ENCODE data around the gene FOXQ1. TPM values are rescaled to one million over a fixed set of nuclear protein-coding genes. Genes with fewer than 3 reads are reported as not detected.
"Not testable (repeated sequence)": the region's sequence is repeated elsewhere in the genome, so short reads cannot be mapped to it uniquely, and the experiment has no call there.

FOXQ1 gene
- total and polyA plus RNA-seq, 2 donors = 0.42 to 6.3 TPM

- Histone ChIP-seq H3K36me3 (ENCODE audit: control insufficient read depth in 2 of 2, insufficient read depth in 2 of 2, low read length in 1 of 2) (no peaks in the 10 kb centered on the region), H3K27me3 (ENCODE audit: control insufficient read depth in 2 of 2, insufficient read depth in 1 of 2, low read length in 1 of 2) (no peaks in the 10 kb centered on the region), H3K4me3 (ENCODE audit: low read length in 2 of 2) (no peak overlapping the region), H3K27ac (ENCODE audit: low read depth in 1 of 2, low read length in 1 of 2) (no peak overlapping the region), H3K9me3 (ENCODE audit: control insufficient read depth in 2 of 2, insufficient read depth in 1 of 2, low read length in 1 of 2) (no peaks in the 10 kb centered on the region), H3K4me1 (ENCODE audit: control insufficient read depth in 2 of 2, insufficient read depth in 2 of 2, low read length in 2 of 2) (no peaks in the 10 kb centered on the region)
- no peak for DNase-seq (ENCODE audit: low read depth in 6 of 9, low spot score in 9 of 9)
- WGBS = 88% methylated on average over 5 of the region's 5 CpGs
These were observed 24.4 kb downstream of the FOXQ1 start for GRCh38 chr6:1336246-1336843.

GRCh38 chr6:1337791-1338190, 25.9 kb downstream of the FOXQ1 start:
- H3K4me3 ChIP-seq (ENCODE audit: low read length in 2 of 2) = no peak overlapping the region
- H3K27ac ChIP-seq (ENCODE audit: low read depth in 1 of 2, low read length in 1 of 2) = no peak overlapping the region
- no peak for DNase-seq (ENCODE audit: low read depth in 6 of 9, low spot score in 9 of 9)
- WGBS = 94% methylated on average over 3 of the region's 3 CpGs
- H3K4me1 ChIP-seq (ENCODE audit: control insufficient read depth in 2 of 2, insufficient read depth in 2 of 2, low read length in 2 of 2) = no peaks in the 10 kb centered on the region
- no peaks in the 10 kb centered on the region for H3K27me3 ChIP-seq (ENCODE audit: control insufficient read depth in 2 of 2, insufficient read depth in 1 of 2, low read length in 1 of 2)
- H3K36me3 ChIP-seq (ENCODE audit: control insufficient read depth in 2 of 2, insufficient read depth in 2 of 2, low read length in 1 of 2) = no peaks in the 10 kb centered on the region
- H3K9me3 ChIP-seq (ENCODE audit: control insufficient read depth in 2 of 2, insufficient read depth in 1 of 2, low read length in 1 of 2) = no peaks in the 10 kb centered on the region

- DNase-seq (ENCODE audit: low read depth in 6 of 9, low spot score in 9 of 9) = no peak
- no peak overlapping the region for H3K4me3 ChIP-seq (ENCODE audit: low read length in 2 of 2)
- H3K4me1 ChIP-seq (ENCODE audit: control insufficient read depth in 2 of 2, insufficient read depth in 2 of 2, low read length in 2 of 2) = no peaks in the 10 kb centered on the region
- no peak overlapping the region for H3K27ac ChIP-seq (ENCODE audit: low read depth in 1 of 2, low read length in 1 of 2)
- no peaks in the 10 kb centered on the region for H3K36me3 ChIP-seq (ENCODE audit: control insufficient read depth in 2 of 2, insufficient read depth in 2 of 2, low read length in 1 of 2)
- H3K27me3 ChIP-seq (ENCODE audit: control insufficient read depth in 2 of 2, insufficient read depth in 1 of 2, low read length in 1 of 2) = no peaks in the 10 kb centered on the region
- H3K9me3 ChIP-seq (ENCODE audit: control insufficient read depth in 2 of 2, insufficient read depth in 1 of 2, low read length in 1 of 2) = no peaks in the 10 kb centered on the region
These were observed 34.2 kb downstream of the FOXQ1 start for GRCh38 chr6:1346101-1346500.

GRCh38 chr6:1346558-1347091, 34.7 kb downstream of the FOXQ1 start:
- Histone ChIP-seq H3K4me1 (ENCODE audit: control insufficient read depth in 2 of 2, insufficient read depth in 2 of 2, low read length in 2 of 2) (no peaks in the 10 kb centered on the region), H3K4me3 (ENCODE audit: low read length in 2 of 2) (no peak overlapping the region), H3K27ac (ENCODE audit: low read depth in 1 of 2, low read length in 1 of 2) (no peak overlapping the region), H3K36me3 (ENCODE audit: control insufficient read depth in 2 of 2, insufficient read depth in 2 of 2, low read length in 1 of 2) (no peaks in the 10 kb centered on the region), H3K9me3 (ENCODE audit: control insufficient read depth in 2 of 2, insufficient read depth in 1 of 2, low read length in 1 of 2) (no peaks in the 10 kb centered on the region), H3K27me3 (ENCODE audit: control insufficient read depth in 2 of 2, insufficient read depth in 1 of 2, low read length in 1 of 2) (no peaks in the 10 kb centered on the region)
- no peak for DNase-seq (ENCODE audit: low read depth in 6 of 9, low spot score in 9 of 9)
- WGBS = 90% methylated on average over 5 of the region's 5 CpGs

- no peaks in the 10 kb centered on the region for H3K27me3 ChIP-seq (ENCODE audit: control insufficient read depth in 2 of 2, insufficient read depth in 1 of 2, low read length in 1 of 2)
- no peak for DNase-seq (ENCODE audit: low read depth in 6 of 9, low spot score in 9 of 9)
- H3K27ac ChIP-seq (ENCODE audit: low read depth in 1 of 2, low read length in 1 of 2) = no peak overlapping the region
- H3K4me3 ChIP-seq (ENCODE audit: low read length in 2 of 2) = no peak overlapping the region
- H3K4me1 ChIP-seq (ENCODE audit: control insufficient read depth in 2 of 2, insufficient read depth in 2 of 2, low read length in 2 of 2) = no peaks in the 10 kb centered on the region
- H3K36me3 ChIP-seq (ENCODE audit: control insufficient read depth in 2 of 2, insufficient read depth in 2 of 2, low read length in 1 of 2) = no peaks in the 10 kb centered on the region
- H3K9me3 ChIP-seq (ENCODE audit: control insufficient read depth in 2 of 2, insufficient read depth in 1 of 2, low read length in 1 of 2) = no peaks in the 10 kb centered on the region
- WGBS = 84% methylated on average over 3 of the region's 3 CpGs
These were observed 35.3 kb downstream of the FOXQ1 start for GRCh38 chr6:1347161-1347560.

GRCh38 chr6:1348675-1349074, 36.8 kb downstream of the FOXQ1 start:
- no peaks in the 10 kb centered on the region for H3K9me3 ChIP-seq (ENCODE audit: control insufficient read depth in 2 of 2, insufficient read depth in 1 of 2, low read length in 1 of 2)
- no peak for DNase-seq (ENCODE audit: low read depth in 6 of 9, low spot score in 9 of 9)
- H3K4me3 ChIP-seq (ENCODE audit: low read length in 2 of 2) = no peak overlapping the region
- H3K27me3 ChIP-seq (ENCODE audit: control insufficient read depth in 2 of 2, insufficient read depth in 1 of 2, low read length in 1 of 2) = no peaks in the 10 kb centered on the region
- H3K4me1 ChIP-seq (ENCODE audit: control insufficient read depth in 2 of 2, insufficient read depth in 2 of 2, low read length in 2 of 2) = no peaks in the 10 kb centered on the region
- 82% methylated on average over 1 of the region's 1 CpG for WGBS
- no peak overlapping the region for H3K27ac ChIP-seq (ENCODE audit: low read depth in 1 of 2, low read length in 1 of 2)
- no peaks in the 10 kb centered on the region for H3K36me3 ChIP-seq (ENCODE audit: control insufficient read depth in 2 of 2, insufficient read depth in 2 of 2, low read length in 1 of 2)

GRCh38 chr6:1349655-1350054, 37.8 kb downstream of the FOXQ1 start:
- H3K27ac ChIP-seq (ENCODE audit: low read depth in 1 of 2, low read length in 1 of 2) = no peak overlapping the region
- WGBS = 50% methylated on average over 1 of the region's 1 CpG

GRCh38 chr6:1351381-1352008, 39.6 kb downstream of the FOXQ1 start:
- no peaks in the 10 kb centered on the region for H3K27me3 ChIP-seq (ENCODE audit: control insufficient read depth in 2 of 2, insufficient read depth in 1 of 2, low read length in 1 of 2)
- no peaks in the 10 kb centered on the region for H3K9me3 ChIP-seq (ENCODE audit: control insufficient read depth in 2 of 2, insufficient read depth in 1 of 2, low read length in 1 of 2)
- no peak overlapping the region for H3K27ac ChIP-seq (ENCODE audit: low read depth in 1 of 2, low read length in 1 of 2)
- no peaks in the 10 kb centered on the region for H3K4me1 ChIP-seq (ENCODE audit: control insufficient read depth in 2 of 2, insufficient read depth in 2 of 2, low read length in 2 of 2)
- no peak for DNase-seq (ENCODE audit: low read depth in 6 of 9, low spot score in 9 of 9)
- WGBS = 91% methylated on average over 2 of the region's 2 CpGs
- no peak overlapping the region for H3K4me3 ChIP-seq (ENCODE audit: low read length in 2 of 2)
- H3K36me3 ChIP-seq (ENCODE audit: control insufficient read depth in 2 of 2, insufficient read depth in 2 of 2, low read length in 1 of 2) = no peaks in the 10 kb centered on the region

More at GRCh38 chr6:1349655-1350054, 37.8 kb downstream of the FOXQ1 start:
- H3K27me3 ChIP-seq (ENCODE audit: control insufficient read depth in 2 of 2, insufficient read depth in 1 of 2, low read length in 1 of 2) = no peaks in the 10 kb centered on the region
- no peak for DNase-seq (ENCODE audit: low read depth in 6 of 9, low spot score in 9 of 9)
- no peaks in the 10 kb centered on the region for H3K36me3 ChIP-seq (ENCODE audit: control insufficient read depth in 2 of 2, insufficient read depth in 2 of 2, low read length in 1 of 2)
- no peak overlapping the region for H3K4me3 ChIP-seq (ENCODE audit: low read length in 2 of 2)
- no peaks in the 10 kb centered on the region for H3K4me1 ChIP-seq (ENCODE audit: control insufficient read depth in 2 of 2, insufficient read depth in 2 of 2, low read length in 2 of 2)
- no peaks in the 10 kb centered on the region for H3K9me3 ChIP-seq (ENCODE audit: control insufficient read depth in 2 of 2, insufficient read depth in 1 of 2, low read length in 1 of 2)

- H3K4me1 ChIP-seq (ENCODE audit: control insufficient read depth in 2 of 2, insufficient read depth in 2 of 2, low read length in 2 of 2); DNase-seq (ENCODE audit: low read depth in 6 of 9, low spot score in 9 of 9); H3K27me3 ChIP-seq (ENCODE audit: control insufficient read depth in 2 of 2, insufficient read depth in 1 of 2, low read length in 1 of 2); H3K4me3 ChIP-seq (ENCODE audit: low read length in 2 of 2); H3K9me3 ChIP-seq (ENCODE audit: control insufficient read depth in 2 of 2, insufficient read depth in 1 of 2, low read length in 1 of 2); H3K36me3 ChIP-seq (ENCODE audit: control insufficient read depth in 2 of 2, insufficient read depth in 2 of 2, low read length in 1 of 2); H3K27ac ChIP-seq (ENCODE audit: low read depth in 1 of 2, low read length in 1 of 2): not testable (repeated sequence)
These were observed 43.2 kb downstream of the FOXQ1 start for GRCh38 chr6:1355068-1355467.

Measured in thymus (tissue), 11 donors.